GM12872 (cell line): ENCODE measurements around the gene ZNF512B.

Source experiments
- TF ChIP-seq, protein P1 (sequence below): IDR thresholded peaks from 3 replicates; pipeline ENCODE4 v1.5.1; 2011; ENCODE audit warnings: low read depth, mild to moderate bottlenecking, low read length, moderate library complexity; ENCODE audit not compliant: insufficient read depth

Gene ZNF512B

DNA sequence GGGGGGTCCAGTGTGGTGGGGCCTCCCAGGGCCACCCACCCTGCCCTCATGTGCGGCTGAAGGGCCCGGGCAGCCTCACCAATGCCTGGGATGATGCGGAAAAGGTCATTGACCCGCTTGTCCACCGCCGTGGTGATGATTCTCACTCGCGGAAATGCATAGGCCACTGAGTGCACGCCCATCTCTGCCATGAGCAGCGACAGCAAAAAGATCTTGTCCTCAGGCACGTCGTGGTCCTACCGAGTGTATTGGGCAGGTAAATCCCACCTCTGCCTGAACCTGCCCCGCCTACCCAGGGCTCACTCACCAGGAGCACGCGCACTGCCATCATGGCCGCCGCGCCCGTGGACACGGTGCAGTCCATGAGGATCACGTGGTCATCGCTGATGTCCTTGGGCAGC is 29.7 kb downstream of the ZNF512B start:
- TF ChIP-seq, protein P1, sequence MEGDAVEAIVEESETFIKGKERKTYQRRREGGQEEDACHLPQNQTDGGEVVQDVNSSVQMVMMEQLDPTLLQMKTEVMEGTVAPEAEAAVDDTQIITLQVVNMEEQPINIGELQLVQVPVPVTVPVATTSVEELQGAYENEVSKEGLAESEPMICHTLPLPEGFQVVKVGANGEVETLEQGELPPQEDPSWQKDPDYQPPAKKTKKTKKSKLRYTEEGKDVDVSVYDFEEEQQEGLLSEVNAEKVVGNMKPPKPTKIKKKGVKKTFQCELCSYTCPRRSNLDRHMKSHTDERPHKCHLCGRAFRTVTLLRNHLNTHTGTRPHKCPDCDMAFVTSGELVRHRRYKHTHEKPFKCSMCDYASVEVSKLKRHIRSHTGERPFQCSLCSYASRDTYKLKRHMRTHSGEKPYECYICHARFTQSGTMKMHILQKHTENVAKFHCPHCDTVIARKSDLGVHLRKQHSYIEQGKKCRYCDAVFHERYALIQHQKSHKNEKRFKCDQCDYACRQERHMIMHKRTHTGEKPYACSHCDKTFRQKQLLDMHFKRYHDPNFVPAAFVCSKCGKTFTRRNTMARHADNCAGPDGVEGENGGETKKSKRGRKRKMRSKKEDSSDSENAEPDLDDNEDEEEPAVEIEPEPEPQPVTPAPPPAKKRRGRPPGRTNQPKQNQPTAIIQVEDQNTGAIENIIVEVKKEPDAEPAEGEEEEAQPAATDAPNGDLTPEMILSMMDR = no peak

DNA sequence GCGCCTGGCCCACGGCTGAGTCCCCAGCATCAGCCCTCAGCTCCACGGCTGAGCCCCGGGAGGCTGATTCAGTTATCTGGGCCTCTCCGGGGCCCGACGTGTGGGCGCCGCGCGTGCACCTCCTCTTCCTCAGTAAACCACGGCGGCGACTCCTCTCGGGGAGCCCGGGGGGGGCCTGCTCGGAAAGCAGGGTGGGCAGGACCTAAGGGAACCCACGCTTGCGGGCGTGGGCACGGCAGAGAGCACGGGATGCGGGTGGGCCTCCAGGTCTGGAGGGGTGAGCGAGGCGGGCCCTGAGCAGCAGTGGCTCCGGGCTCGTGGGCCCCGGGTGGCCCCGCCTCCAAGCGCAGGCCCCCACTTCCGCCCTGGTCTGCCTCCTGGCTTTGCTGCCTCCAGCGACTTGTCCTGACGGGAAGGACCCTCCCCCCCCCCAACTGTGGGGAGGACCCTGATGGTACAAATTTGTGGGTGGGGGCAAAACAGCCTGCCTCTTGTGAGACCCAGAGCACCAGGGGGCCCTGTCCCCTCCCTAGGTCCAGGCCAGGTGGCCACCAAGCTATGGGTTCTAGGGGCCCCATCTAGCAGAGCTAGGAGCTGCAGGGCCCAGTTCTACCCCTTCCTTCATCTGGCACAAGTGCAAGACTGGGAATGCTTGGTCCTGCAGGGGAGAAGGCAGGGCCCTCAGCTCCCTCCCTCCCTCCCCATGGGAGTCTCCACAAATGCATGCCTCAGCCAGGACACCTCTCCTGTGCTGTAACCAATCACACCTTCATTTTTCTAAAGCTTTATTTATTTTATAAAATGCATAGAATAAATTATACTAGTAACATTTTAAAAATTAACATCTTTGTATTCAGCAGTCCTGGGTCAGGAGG is 30.4 kb downstream of the ZNF512B start:
- TF ChIP-seq, protein P1 = no peak

DNA sequence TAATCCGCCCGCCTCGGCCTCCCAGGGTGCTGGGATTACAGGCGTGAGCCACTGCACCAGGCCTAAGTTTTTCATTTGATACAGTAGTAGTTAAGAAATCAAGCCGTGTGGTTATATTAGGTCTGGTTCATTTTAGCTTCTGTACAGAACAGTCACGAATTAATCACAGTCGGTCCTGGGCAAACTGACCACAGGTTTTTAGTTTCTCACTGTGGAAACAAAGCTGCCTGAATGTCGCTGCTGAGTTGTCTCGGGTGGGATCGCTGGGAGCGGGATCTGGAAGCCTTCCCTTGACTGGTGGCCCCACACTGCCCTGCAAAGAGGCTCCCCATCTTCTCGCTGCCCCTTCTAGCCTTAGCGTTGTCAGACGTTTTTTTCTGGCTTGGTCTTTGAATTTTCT is 32.1 kb downstream of the ZNF512B start:
- TF ChIP-seq, protein P1 = no peak

DNA sequence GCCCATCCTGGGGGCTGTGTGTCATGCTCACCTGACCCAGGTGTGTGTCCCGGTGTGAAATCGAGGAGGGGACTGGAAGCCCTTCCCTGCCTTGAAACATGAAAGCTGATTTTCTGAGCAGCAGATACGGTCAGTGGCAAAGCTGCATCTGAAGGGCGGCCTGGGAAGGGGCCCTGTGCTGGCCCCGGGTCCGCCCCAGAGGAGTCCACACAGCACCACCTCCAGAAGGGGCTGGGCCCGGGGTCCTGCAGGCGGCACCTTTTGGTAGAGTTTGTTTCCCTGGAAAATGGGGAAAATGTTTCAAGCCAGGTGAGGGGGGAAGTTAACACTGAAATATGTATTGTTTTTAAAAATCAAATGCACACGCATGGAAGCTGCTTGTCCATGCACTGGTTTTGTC is 34.3 kb downstream of the ZNF512B start:
- TF ChIP-seq, protein P1 = no peak

DNA sequence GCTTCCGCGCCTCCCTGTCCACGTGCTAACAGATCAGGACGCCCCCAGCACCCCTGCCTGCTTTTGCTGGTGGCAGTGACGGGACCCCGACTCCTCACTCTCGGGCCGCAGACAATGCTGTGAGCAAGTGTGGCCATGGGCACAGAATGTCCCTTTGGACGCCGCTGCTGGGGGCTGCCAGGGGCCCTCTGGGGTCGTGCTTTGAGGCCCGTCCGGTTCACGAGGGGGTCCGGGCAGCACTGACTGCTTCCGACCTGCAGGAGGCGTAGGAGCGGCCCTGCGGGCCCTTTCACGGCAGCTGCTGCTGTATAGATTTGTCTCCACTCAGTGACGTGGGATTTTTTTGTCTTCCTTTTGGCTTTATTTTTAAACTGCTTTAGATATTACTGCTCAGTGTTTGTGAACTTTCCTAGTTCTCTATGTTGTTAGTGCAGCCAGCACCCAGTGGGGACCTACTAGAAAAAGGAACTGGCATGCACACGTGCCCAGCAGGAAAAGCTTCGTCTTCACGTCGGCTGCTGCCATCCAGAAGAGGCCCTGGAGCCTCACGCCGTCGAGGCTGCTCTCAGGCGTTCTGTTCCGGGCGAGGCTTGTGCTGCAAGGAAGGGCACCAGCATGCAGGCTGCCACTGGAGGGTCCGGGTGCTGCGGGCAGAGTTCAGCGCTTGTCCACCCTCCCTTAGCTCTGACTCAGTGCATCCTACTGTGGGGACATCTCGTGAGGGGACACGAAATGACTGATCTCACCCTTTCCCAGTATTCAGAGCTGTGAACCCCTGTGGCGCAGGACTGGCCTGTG is 35.3 kb downstream of the ZNF512B start:
- TF ChIP-seq, protein P1 = peak; percentile 35; the same call in 1 of the 3 replicates

DNA sequence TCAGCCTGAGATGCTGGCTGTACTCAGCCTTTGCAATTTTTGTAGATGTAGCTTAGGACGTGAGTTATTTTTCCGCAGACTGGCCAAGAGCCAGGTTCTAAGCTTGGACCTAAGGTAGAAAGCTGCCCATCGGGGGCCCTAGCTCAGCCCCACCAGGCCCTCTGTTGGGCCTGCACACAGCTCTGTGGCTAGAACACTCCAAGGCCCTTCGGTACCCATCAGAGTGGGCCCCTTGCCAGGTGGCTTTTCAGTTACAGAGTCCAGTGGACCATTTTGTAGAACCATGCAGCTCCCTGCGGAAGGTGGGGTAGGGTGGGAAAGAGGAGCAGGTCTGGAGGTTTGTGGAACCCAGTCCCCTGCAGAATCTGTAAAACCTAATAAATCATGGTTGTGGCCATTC is 36.1 kb downstream of the ZNF512B start:
- TF ChIP-seq, protein P1 = no peak

DNA sequence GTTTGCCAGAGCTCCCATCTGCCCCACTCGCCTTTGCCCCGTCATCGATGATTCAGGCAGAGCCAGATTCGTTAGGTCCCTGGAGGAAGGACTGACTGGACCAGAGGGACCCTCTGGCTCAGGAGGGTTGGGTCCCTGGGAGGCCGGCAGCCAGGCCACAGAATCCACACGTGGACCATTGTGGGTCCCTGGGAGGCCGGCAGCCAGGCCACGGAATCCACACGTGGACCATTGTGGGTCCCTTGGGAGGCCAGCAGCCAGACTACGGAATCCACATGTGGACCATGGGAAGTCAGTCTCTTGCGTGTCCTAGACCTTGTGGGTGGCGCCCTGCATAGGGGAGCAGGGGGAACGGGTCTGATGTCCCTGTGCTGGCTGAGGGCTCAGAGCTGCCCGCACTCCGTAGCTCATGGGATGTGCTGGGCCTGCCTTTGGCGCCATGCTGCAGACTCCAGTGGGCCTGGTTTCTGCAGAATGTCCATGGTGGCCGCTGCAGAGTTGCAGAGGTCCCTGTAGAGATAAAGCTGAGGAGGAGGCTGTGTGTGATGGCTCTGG is 37.0 kb downstream of the ZNF512B start:
- TF ChIP-seq, protein P1 = no peak
